ENCODE data around the gene CYP2E1.

DNA sequence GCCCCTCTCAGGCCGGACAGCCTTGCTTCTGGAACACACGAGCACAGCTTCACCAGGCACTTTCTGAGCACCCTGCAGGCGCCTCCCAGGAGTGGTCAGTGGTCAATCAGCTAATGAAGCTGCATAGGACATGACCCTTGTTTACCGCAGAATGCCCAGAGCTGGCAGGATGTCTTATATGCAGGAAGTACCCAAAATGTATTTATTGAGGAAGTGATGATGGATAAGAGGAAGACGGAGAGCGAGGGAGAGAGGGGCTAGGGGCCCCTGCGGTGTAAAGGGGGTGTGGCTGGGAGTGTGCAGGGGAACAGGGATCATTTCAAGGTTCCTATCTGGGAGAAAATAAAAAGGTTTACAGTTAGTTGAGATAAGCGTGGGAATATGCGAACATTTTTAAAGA is 3.3 kb downstream of the CYP2E1 start:
- TF ChIP-seq POLR2A (IDR thresholded peaks at IDR 0.05; ENCODE audit: low read length), result no peak
- no peak for TF ChIP-seq GATA1 (IDR thresholded peaks at IDR 0.05; ENCODE audit: low read depth, low read length)
